ENCODE data around the gene KLK5. TPM values are rescaled to one million over a fixed set of nuclear protein-coding genes. Genes with fewer than 3 reads are reported as not detected.

Gene KLK5
- total RNA-seq, 1 donor from 2014 or later: not detected

Other genes starting within 250 kb of the KLK5 start
- 1.4 and 2.3 TPM in 2 replicates for gene SHANK1, start 233.2 kb downstream of the KLK5 start, total RNA-seq (ENCODE audit: low replicate concordance)
- gene CLEC11A, start 229.7 kb downstream of the KLK5 start, total RNA-seq (ENCODE audit: low replicate concordance): 0.09 and 3.4 TPM in 2 replicates
- not detected in 2 replicates for gene GPR32, start 182.6 kb downstream of the KLK5 start, total RNA-seq (ENCODE audit: low replicate concordance)
- not detected in 2 replicates for gene ACP4, start 162.6 kb downstream of the KLK5 start, total RNA-seq (ENCODE audit: low replicate concordance)
- not detected in 2 replicates for gene KLK1, start 129.3 kb downstream of the KLK5 start, total RNA-seq (ENCODE audit: low replicate concordance)
- gene KLK15, start 119.5 kb downstream of the KLK5 start, total RNA-seq (ENCODE audit: low replicate concordance): not detected in 2 replicates
- not detected in 2 replicates for gene KLK3, start 98.1 kb downstream of the KLK5 start, total RNA-seq (ENCODE audit: low replicate concordance)
- not detected in 2 replicates for gene KLK2, start 79.6 kb downstream of the KLK5 start, total RNA-seq (ENCODE audit: low replicate concordance)
- 0.68 TPM in 1 of 2 replicates, not detected in the other for gene KLK4, start 41.6 kb downstream of the KLK5 start, total RNA-seq (ENCODE audit: low replicate concordance)
- gene KLK6, start 16.6 kb upstream of the KLK5 start, total RNA-seq (ENCODE audit: low replicate concordance): not detected in 2 replicates
- 0.28 and 0.36 TPM in 2 replicates for gene KLK7, start 30.9 kb upstream of the KLK5 start, total RNA-seq (ENCODE audit: low replicate concordance)
- 0.46 TPM in 1 of 2 replicates, not detected in the other for gene KLK8, start 48.6 kb upstream of the KLK5 start, total RNA-seq (ENCODE audit: low replicate concordance)
- gene KLK10, start 66.7 kb upstream of the KLK5 start, total RNA-seq (ENCODE audit: low replicate concordance): 1.9 TPM in 1 of 2 replicates, not detected in the other
- gene KLK11, start 73.6 kb upstream of the KLK5 start, total RNA-seq (ENCODE audit: low replicate concordance): not detected in 2 replicates
- not detected in 2 replicates for gene KLK12, start 82.0 kb upstream of the KLK5 start, total RNA-seq (ENCODE audit: low replicate concordance)
- not detected in 2 replicates for gene KLK13, start 112.1 kb upstream of the KLK5 start, total RNA-seq (ENCODE audit: low replicate concordance)
- gene KLK14, start 129.8 kb upstream of the KLK5 start, total RNA-seq (ENCODE audit: low replicate concordance): not detected in 2 replicates
- gene CTU1, start 155.4 kb upstream of the KLK5 start, total RNA-seq (ENCODE audit: low replicate concordance): 0.24 and 5.6 TPM in 2 replicates
- not detected in 2 replicates for gene SIGLEC9, start 171.9 kb upstream of the KLK5 start, total RNA-seq (ENCODE audit: low replicate concordance)
- not detected in 2 replicates for gene SIGLEC7, start 189.3 kb upstream of the KLK5 start, total RNA-seq (ENCODE audit: low replicate concordance)